ENCODE measurements around the gene SSBP3. TPM values are rescaled to one million over a fixed set of nuclear protein-coding genes. Genes with fewer than 3 reads are reported as not detected.
"Not testable (repeated sequence)": the region's sequence is repeated elsewhere in the genome, so short reads cannot be mapped to it uniquely, and the experiment has no call there.

SSBP3 gene
- total and polyA plus RNA-seq, 4 donors = 7.7 to 24.7 (median 17.3) TPM

- no peak overlapping the region for H3K4me3 ChIP-seq (ENCODE audit: low read depth in 1 of 3, low read length in 3 of 3)
- no peaks in the 10 kb centered on the region for H3K27me3 ChIP-seq (ENCODE audit: control insufficient read depth in 4 of 4, insufficient read depth in 4 of 4, low read length in 3 of 4)
- no peak for TF ChIP-seq EGR1 (IDR thresholded peaks at IDR 0.05; ENCODE audit: low read depth in 2 of 2)
- no peak for TF ChIP-seq SP1 (IDR thresholded peaks at IDR 0.05)
- TF ChIP-seq GABPA (IDR thresholded peaks at IDR 0.05 in 1 of 2, conservative IDR thresholded peaks at IDR 0.05 in 1 of 2) = no peak
- TF ChIP-seq JUND (IDR thresholded peaks at IDR 0.05) = no peak
- TF ChIP-seq ATF3 (IDR thresholded peaks at IDR 0.05) = no peak
- no peaks in the 10 kb centered on the region for H3K9me3 ChIP-seq (ENCODE audit: control insufficient read depth in 4 of 4, low read length in 3 of 4)
- peaks cover 3 to 27% (median 16%) of the 10 kb centered on the region in 4 donors for H3K36me3 ChIP-seq (ENCODE audit: control insufficient read depth in 4 of 4, insufficient read depth in 3 of 4, low read depth in 1 of 4, low read length in 3 of 4)
- WGBS = 78% methylated on average over 3 of the region's 3 CpGs
- H3K4me1 ChIP-seq (ENCODE audit: control insufficient read depth in 4 of 4, insufficient read depth in 4 of 4, low read length in 3 of 4) = peaks cover 5 to 14% (median 11%) of the 10 kb centered on the region in 4 donors
- no peak for DNase-seq (ENCODE audit: low spot score)
- no peak overlapping the region for H3K9ac ChIP-seq (ENCODE audit: low read depth in 1 of 2, low read length in 2 of 2)
- no peak overlapping the region for H3K27ac ChIP-seq (ENCODE audit: low read depth in 1 of 2, low read length in 2 of 2)
Measured at GRCh38 chr1:54392401-54392800, 13.8 kb downstream of the SSBP3 start.

- Histone ChIP-seq H3K27ac (ENCODE audit: low read depth in 1 of 2, low read length in 2 of 2) (no peak overlapping the region), H3K4me3 (ENCODE audit: low read depth in 1 of 3, low read length in 3 of 3) (no peak overlapping the region), H3K27me3 (ENCODE audit: control insufficient read depth in 4 of 4, insufficient read depth in 4 of 4, low read length in 3 of 4) (no peaks in the 10 kb centered on the region), H3K4me1 (ENCODE audit: control insufficient read depth in 4 of 4, insufficient read depth in 4 of 4, low read length in 3 of 4) (peaks cover 2 to 7% (median 4%) of the 10 kb centered on the region in 4 donors), H3K9me3 (ENCODE audit: control insufficient read depth in 4 of 4, low read length in 3 of 4) (no peaks in the 10 kb centered on the region), H3K9ac (ENCODE audit: low read depth in 1 of 2, low read length in 2 of 2) (no peak overlapping the region), H3K36me3 (ENCODE audit: control insufficient read depth in 4 of 4, insufficient read depth in 3 of 4, low read depth in 1 of 4, low read length in 3 of 4) (peaks cover 3 to 27% (median 16%) of the 10 kb centered on the region in 4 donors)
- TF ChIP-seq MAX (IDR thresholded peaks at IDR 0.05) (no peak), ZBTB33 (IDR thresholded peaks at IDR 0.05) (no peak), FOXA2 (IDR thresholded peaks at IDR 0.05) (no peak)
- DNase-seq (ENCODE audit: low spot score) = no peak
- WGBS = 93% methylated on average over 15 of the region's 15 CpGs
Measured at GRCh38 chr1:54391450-54392209, 14.6 kb downstream of the SSBP3 start.

GRCh38 chr1:54390655-54391054, 15.5 kb downstream of the SSBP3 start:
- Histone ChIP-seq H3K9ac (ENCODE audit: low read depth in 1 of 2, low read length in 2 of 2) (no peak overlapping the region), H3K27me3 (ENCODE audit: control insufficient read depth in 4 of 4, insufficient read depth in 4 of 4, low read length in 3 of 4) (no peaks in the 10 kb centered on the region), H3K4me1 (ENCODE audit: control insufficient read depth in 4 of 4, insufficient read depth in 4 of 4, low read length in 3 of 4) (peaks cover 0 to 2% (median under 1%) of the 10 kb centered on the region in 4 donors), H3K36me3 (ENCODE audit: control insufficient read depth in 4 of 4, insufficient read depth in 3 of 4, low read depth in 1 of 4, low read length in 3 of 4) (peaks cover 3 to 27% (median 16%) of the 10 kb centered on the region in 4 donors), H3K4me3 (ENCODE audit: low read depth in 1 of 3, low read length in 3 of 3) (no peak overlapping the region), H3K9me3 (ENCODE audit: control insufficient read depth in 4 of 4, low read length in 3 of 4) (no peaks in the 10 kb centered on the region), H3K27ac (ENCODE audit: low read depth in 1 of 2, low read length in 2 of 2) (no peak overlapping the region)
- 95% methylated on average over 24 of the region's 24 CpGs for WGBS
- TF ChIP-seq ATF3 (IDR thresholded peaks at IDR 0.05) (no peak), REST (IDR thresholded peaks at IDR 0.05) (no peak), HNF4G (IDR thresholded peaks at IDR 0.05) (no peak), TAF1 (conservative IDR thresholded peaks at IDR 0.05) (no peak), YY1 (IDR thresholded peaks at IDR 0.05) (no peak), EGR1 (IDR thresholded peaks at IDR 0.05; ENCODE audit: low read depth in 2 of 2) (no peak), SP1 (IDR thresholded peaks at IDR 0.05) (no peak), CTCF (IDR thresholded peaks at IDR 0.05; ENCODE audit: low read depth, low read length, missing input control) (no peak), RXRA (IDR thresholded peaks at IDR 0.05) (no peak), JUND (IDR thresholded peaks at IDR 0.05) (no peak), FOXA2 (IDR thresholded peaks at IDR 0.05) (no peak)
- no peak for DNase-seq (ENCODE audit: low spot score)

- not testable (repeated sequence) for DNase-seq (ENCODE audit: low spot score); H3K9me3 ChIP-seq (ENCODE audit: control insufficient read depth in 4 of 4, low read length in 3 of 4); H3K4me1 ChIP-seq (ENCODE audit: control insufficient read depth in 4 of 4, insufficient read depth in 4 of 4, low read length in 3 of 4); H3K4me3 ChIP-seq (ENCODE audit: low read depth in 1 of 3, low read length in 3 of 3); H3K9ac ChIP-seq (ENCODE audit: low read depth in 1 of 2, low read length in 2 of 2); H3K27me3 ChIP-seq (ENCODE audit: control insufficient read depth in 4 of 4, insufficient read depth in 4 of 4, low read length in 3 of 4); H3K27ac ChIP-seq (ENCODE audit: low read depth in 1 of 2, low read length in 2 of 2)
- peaks cover 3 to 24% (median 16%) of the 10 kb centered on the region in 4 donors for H3K36me3 ChIP-seq (ENCODE audit: control insufficient read depth in 4 of 4, insufficient read depth in 3 of 4, low read depth in 1 of 4, low read length in 3 of 4)
- 96% methylated on average over 2 of the region's 2 CpGs for WGBS
Measured at GRCh38 chr1:54389608-54390007, 16.6 kb downstream of the SSBP3 start.

Data from liver (tissue), 9 donors.